Measurements from ENCODE around the gene PTPN1. TPM values are rescaled to one million over a fixed set of nuclear protein-coding genes. Genes with fewer than 3 reads are reported as not detected.

PTPN1 gene
- total and polyA plus RNA-seq, 10 of the 15 experiments (the other 5 are each of a cell fraction or from before 2014, with no cell fraction given) = 15.9 to 74.7 (median 43.9) TPM

DNA sequence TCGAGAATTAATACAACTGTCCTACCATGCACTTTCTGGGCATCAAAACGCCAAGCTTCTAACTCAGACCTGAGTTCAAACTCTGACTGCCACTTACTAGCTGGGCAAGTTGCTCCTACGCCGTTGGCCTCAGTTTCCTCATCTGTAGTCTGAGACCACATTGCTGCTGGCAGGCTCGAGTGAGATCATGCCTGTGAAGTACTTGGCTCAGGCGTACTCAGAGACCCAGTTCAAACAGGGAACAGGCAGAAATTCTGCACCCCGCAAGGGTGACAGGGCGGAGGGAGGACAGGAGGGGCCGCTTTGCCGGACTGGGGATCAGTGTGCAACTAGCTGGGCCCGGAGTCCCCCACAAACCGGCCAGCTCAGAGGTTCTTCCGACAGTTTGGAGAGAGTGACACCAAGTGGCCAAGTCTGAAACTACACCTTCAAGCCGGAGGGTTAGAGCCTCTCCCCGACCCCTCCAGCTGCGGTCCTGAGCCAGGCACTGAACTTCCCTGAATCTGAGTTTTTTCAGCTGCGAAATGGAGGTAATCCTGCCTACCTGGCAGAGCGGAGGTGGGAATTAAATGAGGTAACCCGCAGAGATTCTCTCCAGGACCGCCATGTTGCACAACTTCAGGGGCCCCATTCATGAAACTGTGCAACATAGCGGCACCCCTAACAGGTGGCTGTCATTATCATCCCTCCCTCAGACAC lies 46.0 kb upstream of the PTPN1 start:
- Histone ChIP-seq H3K9ac (ENCODE audit: control insufficient read depth, insufficient read depth, low read length) (no peak overlapping the region), H3K79me2 (ENCODE audit: control insufficient read depth, insufficient read depth, low read length) (no peaks in the 10 kb centered on the region), H3K36me3 (ENCODE audit: control insufficient read depth in 2 of 2, insufficient read depth in 2 of 2, low read length in 1 of 2) (no peaks in the 10 kb centered on the region), H3K4me2 (ENCODE audit: control insufficient read depth, insufficient read depth) (peak overlapping the region; percentile 8; the same call in 1 of the 2 replicates), H3K4me1 (ENCODE audit: control insufficient read depth, insufficient read depth, low read length) (no peaks in the 10 kb centered on the region; the same call in 1 of the 2 replicates), H3K4me3 (no peak overlapping the region), H2AFZ (ENCODE audit: control insufficient read depth, low read depth, low read length) (peak overlapping the region; percentile 9; the same call in 1 of the 2 replicates), H3K9me3 (replicated peaks; ENCODE audit: control insufficient read depth, insufficient read depth, low read length) (no peaks in the 10 kb centered on the region), H3K27me3 (replicated peaks in 1 of 2; ENCODE audit: control insufficient read depth in 2 of 2, insufficient read depth in 2 of 2, low read length in 1 of 2) (no peaks in the 10 kb centered on the region), H3K27ac (ENCODE audit: control insufficient read depth, insufficient read depth) (no peak overlapping the region), H4K20me1 (ENCODE audit: control insufficient read depth, insufficient read depth) (no peaks in the 10 kb centered on the region)
- ChIA-PET CTCF (interaction anchor here (0.5 to 10.2 kb wide), 31 partner anchors 9 to 355 kb away, joined by 3 to 157 read pairs (median 4); partner anchors contain the start of gene CEBPB), SMC1A (ENCODE audit: uncharacterized antibody, unreplicated experiment) (interaction anchor here (0.7 to 95.1 kb wide), 9 partner anchors 20 to 289 kb away, joined by 3 to 2799 read pairs (median 3); partner anchors contain the start of genes CEBPB and PTPN1), POLR2A (interaction anchor here (0.6 kb wide), 1 partner anchor 288 kb away, joined by 3 read pairs; no protein-coding TSS in a partner anchor), RAD21 (ENCODE audit: unreplicated experiment) (interaction anchor here (0.5 to 6.7 kb wide), 12 partner anchors 13 to 521 kb away, joined by 3 to 56 read pairs (median 4); no protein-coding TSS in a partner anchor)
- DNase-seq (ENCODE audit: low read depth, low spot score) (no peak), FAIRE-seq (peak; percentile 97), ATAC-seq (peak; percentile 89)
- intact Hi-C loops (cut with micrococcal nuclease; ENCODE audit: unreplicated experiment) (loop anchor here (1.0 to 5.0 kb wide), 4 partner anchors 118 to 278 kb away; partner anchors contain the start of gene CEBPB), in situ Hi-C loops (cut with MboI) (loop anchor here (5.0 kb wide), 2 partner anchors 277 to 487 kb away; no protein-coding TSS in a partner anchor)
- no TSS peak for BruUV-seq (replicated peaks)
- 6% methylated on average over 18 of the region's 21 CpGs for WGBS (ENCODE audit: insufficient coverage, insufficient replicate concordance, low lambda C conversion rate, missing lambda C conversion rate)
- TF ChIP-seq, protein P1, sequence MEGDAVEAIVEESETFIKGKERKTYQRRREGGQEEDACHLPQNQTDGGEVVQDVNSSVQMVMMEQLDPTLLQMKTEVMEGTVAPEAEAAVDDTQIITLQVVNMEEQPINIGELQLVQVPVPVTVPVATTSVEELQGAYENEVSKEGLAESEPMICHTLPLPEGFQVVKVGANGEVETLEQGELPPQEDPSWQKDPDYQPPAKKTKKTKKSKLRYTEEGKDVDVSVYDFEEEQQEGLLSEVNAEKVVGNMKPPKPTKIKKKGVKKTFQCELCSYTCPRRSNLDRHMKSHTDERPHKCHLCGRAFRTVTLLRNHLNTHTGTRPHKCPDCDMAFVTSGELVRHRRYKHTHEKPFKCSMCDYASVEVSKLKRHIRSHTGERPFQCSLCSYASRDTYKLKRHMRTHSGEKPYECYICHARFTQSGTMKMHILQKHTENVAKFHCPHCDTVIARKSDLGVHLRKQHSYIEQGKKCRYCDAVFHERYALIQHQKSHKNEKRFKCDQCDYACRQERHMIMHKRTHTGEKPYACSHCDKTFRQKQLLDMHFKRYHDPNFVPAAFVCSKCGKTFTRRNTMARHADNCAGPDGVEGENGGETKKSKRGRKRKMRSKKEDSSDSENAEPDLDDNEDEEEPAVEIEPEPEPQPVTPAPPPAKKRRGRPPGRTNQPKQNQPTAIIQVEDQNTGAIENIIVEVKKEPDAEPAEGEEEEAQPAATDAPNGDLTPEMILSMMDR (IDR thresholded peaks at IDR 0.05 in 2 of 3, conservative IDR thresholded peaks at IDR 0.05 in 1 of 3; ENCODE audit: control insufficient read depth in 2 of 3, extremely low read depth in 1 of 3, insufficient read depth in 1 of 3, low read depth in 3 of 3, low read length in 3 of 3) = peak; percentile 59 to 77 (median 69)
- TF ChIP-seq, protein P2, sequence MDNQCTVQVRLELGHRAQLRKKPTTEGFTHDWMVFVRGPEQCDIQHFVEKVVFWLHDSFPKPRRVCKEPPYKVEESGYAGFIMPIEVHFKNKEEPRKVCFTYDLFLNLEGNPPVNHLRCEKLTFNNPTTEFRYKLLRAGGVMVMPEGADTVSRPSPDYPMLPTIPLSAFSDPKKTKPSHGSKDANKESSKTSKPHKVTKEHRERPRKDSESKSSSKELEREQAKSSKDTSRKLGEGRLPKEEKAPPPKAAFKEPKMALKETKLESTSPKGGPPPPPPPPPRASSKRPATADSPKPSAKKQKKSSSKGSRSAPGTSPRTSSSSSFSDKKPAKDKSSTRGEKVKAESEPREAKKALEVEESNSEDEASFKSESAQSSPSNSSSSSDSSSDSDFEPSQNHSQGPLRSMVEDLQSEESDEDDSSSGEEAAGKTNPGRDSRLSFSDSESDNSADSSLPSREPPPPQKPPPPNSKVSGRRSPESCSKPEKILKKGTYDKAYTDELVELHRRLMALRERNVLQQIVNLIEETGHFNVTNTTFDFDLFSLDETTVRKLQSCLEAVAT (IDR thresholded peaks at IDR 0.05) = no peak
- no peak for TF ChIP-seq NR2C1 (IDR thresholded peaks at IDR 0.05)
- peak; percentile 70 for TF ChIP-seq RAD21 (IDR thresholded peaks at IDR 0.05; ENCODE audit: insufficient read depth, low read depth, low read length)
- TF ChIP-seq POLR2AphosphoS5 (IDR thresholded peaks at IDR 0.05; ENCODE audit: low read length) = no peak
- TF ChIP-seq TCF3 (IDR thresholded peaks at IDR 0.05; ENCODE audit: borderline replicate concordance, insufficient read depth, low read depth, low read length) = no peak
- no peak for TF ChIP-seq CEBPB (IDR thresholded peaks at IDR 0.05; ENCODE audit: borderline replicate concordance in 1 of 2, low read depth in 2 of 2, low read length in 2 of 2)
- TF ChIP-seq, protein P3, sequence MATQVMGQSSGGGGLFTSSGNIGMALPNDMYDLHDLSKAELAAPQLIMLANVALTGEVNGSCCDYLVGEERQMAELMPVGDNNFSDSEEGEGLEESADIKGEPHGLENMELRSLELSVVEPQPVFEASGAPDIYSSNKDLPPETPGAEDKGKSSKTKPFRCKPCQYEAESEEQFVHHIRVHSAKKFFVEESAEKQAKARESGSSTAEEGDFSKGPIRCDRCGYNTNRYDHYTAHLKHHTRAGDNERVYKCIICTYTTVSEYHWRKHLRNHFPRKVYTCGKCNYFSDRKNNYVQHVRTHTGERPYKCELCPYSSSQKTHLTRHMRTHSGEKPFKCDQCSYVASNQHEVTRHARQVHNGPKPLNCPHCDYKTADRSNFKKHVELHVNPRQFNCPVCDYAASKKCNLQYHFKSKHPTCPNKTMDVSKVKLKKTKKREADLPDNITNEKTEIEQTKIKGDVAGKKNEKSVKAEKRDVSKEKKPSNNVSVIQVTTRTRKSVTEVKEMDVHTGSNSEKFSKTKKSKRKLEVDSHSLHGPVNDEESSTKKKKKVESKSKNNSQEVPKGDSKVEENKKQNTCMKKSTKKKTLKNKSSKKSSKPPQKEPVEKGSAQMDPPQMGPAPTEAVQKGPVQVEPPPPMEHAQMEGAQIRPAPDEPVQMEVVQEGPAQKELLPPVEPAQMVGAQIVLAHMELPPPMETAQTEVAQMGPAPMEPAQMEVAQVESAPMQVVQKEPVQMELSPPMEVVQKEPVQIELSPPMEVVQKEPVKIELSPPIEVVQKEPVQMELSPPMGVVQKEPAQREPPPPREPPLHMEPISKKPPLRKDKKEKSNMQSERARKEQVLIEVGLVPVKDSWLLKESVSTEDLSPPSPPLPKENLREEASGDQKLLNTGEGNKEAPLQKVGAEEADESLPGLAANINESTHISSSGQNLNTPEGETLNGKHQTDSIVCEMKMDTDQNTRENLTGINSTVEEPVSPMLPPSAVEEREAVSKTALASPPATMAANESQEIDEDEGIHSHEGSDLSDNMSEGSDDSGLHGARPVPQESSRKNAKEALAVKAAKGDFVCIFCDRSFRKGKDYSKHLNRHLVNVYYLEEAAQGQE (IDR thresholded peaks at IDR 0.05; ENCODE audit: low read depth, low read length) = no peak
- TF ChIP-seq SMC3 (IDR thresholded peaks at IDR 0.05; ENCODE audit: borderline replicate concordance, low read length) = peak; percentile 80
- TF ChIP-seq STAT1 (conservative IDR thresholded peaks at IDR 0.05) = no peak
- no peak for TF ChIP-seq HDAC6 (IDR thresholded peaks at IDR 0.05; ENCODE audit: unreplicated experiment)
- TF ChIP-seq BCL11A (IDR thresholded peaks at IDR 0.05; ENCODE audit: low read depth, low read length) = no peak
- no peak for TF ChIP-seq RUNX3 (IDR thresholded peaks at IDR 0.05; ENCODE audit: low read length)
- TF ChIP-seq, protein P4, sequence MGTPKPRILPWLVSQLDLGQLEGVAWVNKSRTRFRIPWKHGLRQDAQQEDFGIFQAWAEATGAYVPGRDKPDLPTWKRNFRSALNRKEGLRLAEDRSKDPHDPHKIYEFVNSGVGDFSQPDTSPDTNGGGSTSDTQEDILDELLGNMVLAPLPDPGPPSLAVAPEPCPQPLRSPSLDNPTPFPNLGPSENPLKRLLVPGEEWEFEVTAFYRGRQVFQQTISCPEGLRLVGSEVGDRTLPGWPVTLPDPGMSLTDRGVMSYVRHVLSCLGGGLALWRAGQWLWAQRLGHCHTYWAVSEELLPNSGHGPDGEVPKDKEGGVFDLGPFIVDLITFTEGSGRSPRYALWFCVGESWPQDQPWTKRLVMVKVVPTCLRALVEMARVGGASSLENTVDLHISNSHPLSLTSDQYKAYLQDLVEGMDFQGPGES (IDR thresholded peaks at IDR 0.05) = no peak

Data from GM12878 (cell line).